HepG2 (cell line): ENCODE results near the gene SRD5A1. TPM values are rescaled to one million over a fixed set of nuclear protein-coding genes. Genes with fewer than 3 reads are reported as not detected.
A peak's percentile ranks its signal among the peaks of the same experiment; 100 is the strongest.

ENCODE experiments used
- AHR ChIP-seq: IDR thresholded peaks from 2 replicates; pipeline ENCODE4 v1.6.1; 2018; ENCODE audit warnings: missing genetic modification reagents, missing compliant biosample characterization
- ATF4 ChIP-seq, 2 experiments: fragments of 450-650 bp in 1 of 2; sonication (generic) in 1 of 2; formaldehyde crosslinking; IDR thresholded peaks; 2 replicates each; pipeline versions ENCODE4 v1.5.0 to v1.8.0; 2020 to 2022; ENCODE audit warnings: mild to moderate bottlenecking in 1 of 2, missing genetic modification reagents in 1 of 2
- KAT7 ChIP-seq: IDR thresholded peaks from 2 replicates; pipeline ENCODE4 v1.6.1; 2018; ENCODE audit warnings: borderline replicate concordance, missing compliant biosample characterization
- MTF2 ChIP-seq: sonication (generic); formaldehyde crosslinking; IDR thresholded peaks from 2 replicates; pipeline ENCODE4 v1.5.0; 2020; ENCODE audit warnings: missing genetic modification reagents, borderline replicate concordance
- MXD3 ChIP-seq: IDR thresholded peaks from 2 replicates; pipeline ENCODE4 v1.6.1; 2016; ENCODE audit warnings: mild to moderate bottlenecking, missing biosample characterization, missing genetic modification reagents
- MYPOP ChIP-seq: sonication (generic); formaldehyde crosslinking; IDR thresholded peaks from 2 replicates; pipeline ENCODE4 v1.8.1; 2023; ENCODE audit warnings: mild to moderate bottlenecking, moderate library complexity, missing genetic modification reagents
- NR0B2 ChIP-seq: sonication (generic); formaldehyde crosslinking; IDR thresholded peaks from 2 replicates; pipeline ENCODE4 v1.4.0; 2020; ENCODE audit warnings: mild to moderate bottlenecking, missing genetic modification reagents
- PATZ1 ChIP-seq: sonication (generic); formaldehyde crosslinking; IDR thresholded peaks from 2 replicates; pipeline ENCODE4 v1.4.0; 2020; ENCODE audit warnings: missing genetic modification reagents
- SRSF1 ChIP-seq: fragments of 200-400 bp; formaldehyde crosslinking; optimal IDR thresholded peaks from 2 replicates; pipeline ENCODE3; 2017; ENCODE audit warnings: mild to moderate bottlenecking, low read depth, low read length, moderate library complexity
- ZBTB3 ChIP-seq: sonication (generic); formaldehyde crosslinking; IDR thresholded peaks from 2 replicates; pipeline ENCODE4 v1.4.0; 2020; ENCODE audit warnings: low read depth, mild to moderate bottlenecking, moderate library complexity, missing genetic modification reagents, borderline replicate concordance
- ZNF343 ChIP-seq: sonication (generic); formaldehyde crosslinking; IDR thresholded peaks from 2 replicates; pipeline ENCODE4 v1.4.0; 2020; ENCODE audit warnings: mild to moderate bottlenecking, missing genetic modification reagents
- ZNF607 ChIP-seq: sonication (generic); formaldehyde crosslinking; IDR thresholded peaks from 2 replicates; pipeline ENCODE4 v1.5.1; 2020; ENCODE audit warnings: missing genetic modification reagents, mild to moderate bottlenecking, borderline replicate concordance
- polyA plus RNA-seq, 8 experiments: library from polyadenylated mRNA; depleted of rRNA in 3 of 8; stranded (reverse) in 7 of 8; unstranded in 1 of 8; fragments of >200 nt; fragmentation: Illumina TruSeq in 4 of 8; extraction: Trizol in 4 of 8; gene quantifications; 2 replicates each; pipeline versions ENCODE4 v1.2.1 to v1.2.3, GENCODE V29; 2011 to 2016; ENCODE audit warnings: low read depth in 4 of 8, missing spikeins in 1 of 8, mixed read lengths in 1 of 8; ENCODE audit not compliant: insufficient read depth in 1 of 8
- total RNA-seq, 5 experiments: library from RNA; depleted of rRNA; stranded (reverse); fragments of >200 nt; fragmentation: Illumina TruSeq; extraction: Trizol; gene quantifications; 2 replicates each; pipeline ENCODE4 v1.2.3, GENCODE V29; 2016; ENCODE audit warnings: low read depth in 1 of 5
- TF ChIP-seq, protein P1 (sequence below): sonication (generic); formaldehyde crosslinking; IDR thresholded peaks from 2 replicates; pipeline ENCODE4 v1.5.0; 2020; ENCODE audit warnings: mild to moderate bottlenecking, missing genetic modification reagents, borderline replicate concordance

The SRD5A1 gene
- total and polyA plus RNA-seq, 2 of the 13 experiments (the other 11 are each of a cell fraction or from before 2014, with no cell fraction given), result 6.1 to 9.9 TPM

- TF ChIP-seq SRSF1, result no peak
- peak; percentile 57; the same call in 1 of the 2 replicates for TF ChIP-seq MXD3 (CRISPR knock-in tag)
- no peak for TF ChIP-seq ZBTB3 (CRISPR knock-in tag)
- TF ChIP-seq, protein P1, sequence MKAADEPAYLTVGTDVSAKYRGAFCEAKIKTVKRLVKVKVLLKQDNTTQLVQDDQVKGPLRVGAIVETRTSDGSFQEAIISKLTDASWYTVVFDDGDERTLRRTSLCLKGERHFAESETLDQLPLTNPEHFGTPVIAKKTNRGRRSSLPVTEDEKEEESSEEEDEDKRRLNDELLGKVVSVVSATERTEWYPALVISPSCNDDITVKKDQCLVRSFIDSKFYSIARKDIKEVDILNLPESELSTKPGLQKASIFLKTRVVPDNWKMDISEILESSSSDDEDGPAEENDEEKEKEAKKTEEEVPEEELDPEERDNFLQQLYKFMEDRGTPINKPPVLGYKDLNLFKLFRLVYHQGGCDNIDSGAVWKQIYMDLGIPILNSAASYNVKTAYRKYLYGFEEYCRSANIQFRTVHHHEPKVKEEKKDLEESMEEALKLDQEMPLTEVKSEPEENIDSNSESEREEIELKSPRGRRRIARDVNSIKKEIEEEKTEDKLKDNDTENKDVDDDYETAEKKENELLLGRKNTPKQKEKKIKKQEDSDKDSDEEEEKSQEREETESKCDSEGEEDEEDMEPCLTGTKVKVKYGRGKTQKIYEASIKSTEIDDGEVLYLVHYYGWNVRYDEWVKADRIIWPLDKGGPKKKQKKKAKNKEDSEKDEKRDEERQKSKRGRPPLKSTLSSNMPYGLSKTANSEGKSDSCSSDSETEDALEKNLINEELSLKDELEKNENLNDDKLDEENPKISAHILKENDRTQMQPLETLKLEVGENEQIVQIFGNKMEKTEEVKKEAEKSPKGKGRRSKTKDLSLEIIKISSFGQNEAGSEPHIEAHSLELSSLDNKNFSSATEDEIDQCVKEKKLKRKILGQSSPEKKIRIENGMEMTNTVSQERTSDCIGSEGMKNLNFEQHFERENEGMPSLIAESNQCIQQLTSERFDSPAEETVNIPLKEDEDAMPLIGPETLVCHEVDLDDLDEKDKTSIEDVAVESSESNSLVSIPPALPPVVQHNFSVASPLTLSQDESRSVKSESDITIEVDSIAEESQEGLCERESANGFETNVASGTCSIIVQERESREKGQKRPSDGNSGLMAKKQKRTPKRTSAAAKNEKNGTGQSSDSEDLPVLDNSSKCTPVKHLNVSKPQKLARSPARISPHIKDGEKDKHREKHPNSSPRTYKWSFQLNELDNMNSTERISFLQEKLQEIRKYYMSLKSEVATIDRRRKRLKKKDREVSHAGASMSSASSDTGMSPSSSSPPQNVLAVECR (CRISPR knock-in tag), result peak; percentile 38
- peak; percentile 91 for TF ChIP-seq MYPOP (CRISPR knock-in tag)
- TF ChIP-seq AHR (CRISPR knock-in tag), result peak; percentile 10; the same call in 1 of the 2 replicates
- peak; percentile 21; the same call in 1 of the 2 replicates for TF ChIP-seq PATZ1 (CRISPR knock-in tag)
- peak; percentile 35; the same call in 1 of the 2 replicates for TF ChIP-seq ZNF607 (CRISPR knock-in tag)
- no peak for TF ChIP-seq ATF4 (CRISPR knock-in tag; IDR thresholded peaks at IDR 0.05)
- TF ChIP-seq ZNF343 (CRISPR knock-in tag), result peak; percentile 80; the same call in 1 of the 2 replicates
- TF ChIP-seq MTF2 (CRISPR knock-in tag), result no peak; the same call in 1 of the 2 replicates
- TF ChIP-seq NR0B2 (CRISPR knock-in tag), result 0 out of 2 replicates have a peak, but pooled peaks have one; percentile 48
- TF ChIP-seq KAT7, result 0 out of 2 replicates have a peak, but pooled peaks have one; percentile 51
Observed at GRCh38 chr5:6633469-6634245, 417 bp downstream of the SRD5A1 start (continued).
